Mesenchymal stem cell (in vitro differentiated cells and primary cell): Measurements from ENCODE around the gene CDH6.

Experiments
- DNase-seq: peaks from one replicate; pipeline ENCODE4 v3.0.0-alpha.2; 2013
- H2AFZ ChIP-seq: one replicate; pipeline ENCODE4 v1.6.1; 2013; ENCODE audit warnings: low read depth, mild to moderate bottlenecking, control low read depth, inconsistent platforms, low read length, moderate library complexity
- H2AK5ac ChIP-seq: 2 replicates; pipeline ENCODE4 v1.6.1; 2013; ENCODE audit warnings: low read length, moderate library complexity, mild to moderate bottlenecking, inconsistent platforms; ENCODE audit not compliant: severe bottlenecking
- H2BK120ac ChIP-seq: one replicate; pipeline ENCODE4 v1.6.1; 2013; ENCODE audit warnings: low read depth, mild to moderate bottlenecking, inconsistent platforms, low read length, moderate library complexity
- H2BK12ac ChIP-seq, 2 experiments: one replicate each; pipeline ENCODE4 v1.6.1; 2013; ENCODE audit warnings: inconsistent platforms in 2 of 2, low read length in 2 of 2, mild to moderate bottlenecking in 2 of 2, moderate library complexity in 2 of 2, control low read depth in 1 of 2
- H2BK15ac ChIP-seq: one replicate; pipeline ENCODE4 v1.6.1; 2013; ENCODE audit warnings: mild to moderate bottlenecking, low read depth, inconsistent platforms; ENCODE audit not compliant: poor library complexity, severe bottlenecking
- H2BK5ac ChIP-seq: 2 replicates; pipeline ENCODE4 v1.6.1; 2013; ENCODE audit warnings: low read depth, mild to moderate bottlenecking, low read length, control low read depth, inconsistent platforms; ENCODE audit not compliant: poor library complexity, severe bottlenecking
- H3K14ac ChIP-seq, 2 experiments: one replicate each; pipeline ENCODE4 v1.6.1; 2013; ENCODE audit warnings: inconsistent platforms in 2 of 2, low read length in 2 of 2, control low read depth in 1 of 2, mild to moderate bottlenecking in 1 of 2, moderate library complexity in 1 of 2
- H3K18ac ChIP-seq, 2 experiments: one replicate each; pipeline ENCODE4 v1.6.1; 2013; ENCODE audit warnings: inconsistent platforms in 2 of 2, low read length in 2 of 2, control low read depth in 1 of 2, low read depth in 1 of 2, mild to moderate bottlenecking in 1 of 2
- H3K23ac ChIP-seq, 2 experiments: one replicate each; pipeline ENCODE4 v1.6.1; 2013; ENCODE audit warnings: inconsistent platforms in 2 of 2, low read length in 2 of 2, mild to moderate bottlenecking in 2 of 2, moderate library complexity in 2 of 2, control low read depth in 1 of 2
- H3K27ac ChIP-seq: 2 replicates; pipeline ENCODE4 v1.5.1; 2013; ENCODE audit warnings: mild to moderate bottlenecking, moderate library complexity, low read length, control low read depth, inconsistent platforms; ENCODE audit not compliant: poor library complexity, severe bottlenecking
- H3K27me3 ChIP-seq, 2 experiments: 2 replicates each; pipeline versions ENCODE4 v1.6.1 to v1.7.0; 2013; ENCODE audit warnings: low read length in 2 of 2, mild to moderate bottlenecking in 2 of 2, moderate library complexity in 2 of 2, control low read depth in 1 of 2, inconsistent platforms in 1 of 2; ENCODE audit not compliant: control insufficient read depth in 1 of 2, insufficient read depth in 1 of 2
- H3K36me3 ChIP-seq, 2 experiments: 2 replicates each; pipeline versions ENCODE4 v1.6.1 to v1.7.0; 2013; ENCODE audit warnings: low read length in 2 of 2, control low read depth in 1 of 2, inconsistent platforms in 1 of 2, low read depth in 1 of 2, mild to moderate bottlenecking in 1 of 2; ENCODE audit not compliant: insufficient read depth in 2 of 2, control insufficient read depth in 1 of 2
- H3K4ac ChIP-seq, 2 experiments: one replicate each; pipeline ENCODE4 v1.6.1; 2013; ENCODE audit warnings: inconsistent platforms in 2 of 2, low read length in 2 of 2, mild to moderate bottlenecking in 2 of 2, moderate library complexity in 2 of 2, control low read depth in 1 of 2, low read depth in 1 of 2
- H3K4me1 ChIP-seq: 2 replicates; pipeline ENCODE4 v1.6.1; 2013; ENCODE audit warnings: low read depth, low read length, control low read depth; ENCODE audit not compliant: control insufficient read depth, insufficient read depth
- H3K4me2 ChIP-seq: 2 replicates; pipeline ENCODE4 v1.6.1; 2013; ENCODE audit warnings: low read length, mild to moderate bottlenecking, inconsistent platforms; ENCODE audit not compliant: poor library complexity, severe bottlenecking
- H3K4me3 ChIP-seq, 2 experiments: 2 replicates each; pipeline versions ENCODE4 v1.5.1 to v1.7.0; 2013; ENCODE audit warnings: low read length in 2 of 2, mild to moderate bottlenecking in 2 of 2, control low read depth in 1 of 2, low read depth in 1 of 2; ENCODE audit not compliant: insufficient read depth in 1 of 2
- H3K79me1 ChIP-seq: replicated peaks from 2 replicates; pipeline ENCODE4 v1.6.1; 2013; ENCODE audit warnings: mild to moderate bottlenecking, control low read depth, low read length, inconsistent platforms; ENCODE audit not compliant: poor library complexity, severe bottlenecking
- H3K9ac ChIP-seq: 2 replicates; pipeline ENCODE4 v1.7.0; 2013; ENCODE audit warnings: mild to moderate bottlenecking, low read length, moderate library complexity
- H3K9me3 ChIP-seq: 2 replicates; pipeline ENCODE4 v1.7.0; 2013; ENCODE audit warnings: mild to moderate bottlenecking, low read length; ENCODE audit not compliant: control insufficient read depth
- H4K8ac ChIP-seq: one replicate; pipeline ENCODE4 v1.6.1; 2013; ENCODE audit warnings: inconsistent platforms, mild to moderate bottlenecking, low read length, moderate library complexity
- H4K91ac ChIP-seq: one replicate; pipeline ENCODE4 v1.6.1; 2013; ENCODE audit warnings: mild to moderate bottlenecking, low read length, inconsistent platforms
- WGBS: methylation state at CpG from one replicate; pipeline ENCODE4 v1.1.7; 2013; ENCODE audit warnings: mixed read lengths; 5-methylcytosine and 5-hydroxymethylcytosine counted together

CDH6 gene

GRCh38 chr5:31362529-31362900, 169.0 kb downstream of the CDH6 start:
- Histone ChIP-seq H3K4me2 (no peak overlapping the region), H3K27ac (peak overlapping the region; percentile 56), H3K23ac (no peak overlapping the region), H3K9me3 (no peaks in the 10 kb centered on the region), H4K91ac (no peak overlapping the region), H3K36me3 (no peaks in the 10 kb centered on the region), H3K18ac (no peak overlapping the region), H3K4ac (no peak overlapping the region), H2AK5ac (no peak overlapping the region), H3K4me1 (peaks cover 12% of the 10 kb centered on the region), H2BK15ac (no peak overlapping the region), H3K14ac (no peak overlapping the region), H2BK5ac (no peak overlapping the region), H3K27me3 (no peaks in the 10 kb centered on the region), H3K4me3 (no peak overlapping the region), H3K9ac (no peak overlapping the region), H2BK12ac (no peak overlapping the region), H4K8ac (no peak overlapping the region), H3K79me1 (no peaks in the 10 kb centered on the region), H2AFZ (no peak overlapping the region), H2BK120ac (no peak overlapping the region)
- WGBS, result no CpG with 5 or more reads among the region's 1 CpG
- DNase-seq, result no peak

GRCh38 chr5:31362931-31363568, 169.6 kb downstream of the CDH6 start:
- Histone ChIP-seq H3K27me3 (no peaks in the 10 kb centered on the region), H3K27ac (peak overlapping the region; percentile 34), H3K4me1 (peaks cover 12% of the 10 kb centered on the region), H3K23ac (no peak overlapping the region), H2BK15ac (no peak overlapping the region), H4K91ac (no peak overlapping the region), H3K4me2 (no peak overlapping the region), H3K14ac (no peak overlapping the region), H2BK120ac (no peak overlapping the region), H3K4me3 (no peak overlapping the region), H2BK12ac (no peak overlapping the region), H3K9me3 (no peaks in the 10 kb centered on the region), H3K36me3 (no peaks in the 10 kb centered on the region), H3K9ac (no peak overlapping the region), H4K8ac (no peak overlapping the region), H2BK5ac (no peak overlapping the region), H3K18ac (no peak overlapping the region), H2AK5ac (no peak overlapping the region), H3K4ac (no peak overlapping the region), H3K79me1 (no peaks in the 10 kb centered on the region), H2AFZ (no peak overlapping the region)
- no peak for DNase-seq
- WGBS, result no CpG with 5 or more reads among the region's 3 CpGs

- peak overlapping the region; percentile 14 for H2BK5ac ChIP-seq
- no peak overlapping the region for H2BK15ac ChIP-seq
- H3K4me2 ChIP-seq, result no peak overlapping the region
- no peak overlapping the region for H3K23ac ChIP-seq
- H3K27ac ChIP-seq, result peak overlapping the region; percentile 98
- H3K27me3 ChIP-seq, result no peaks in the 10 kb centered on the region
- H3K4me1 ChIP-seq, result peaks cover 12% of the 10 kb centered on the region
- H4K91ac ChIP-seq, result no peak overlapping the region
- no peak overlapping the region for H4K8ac ChIP-seq
- no peaks in the 10 kb centered on the region for H3K36me3 ChIP-seq
- no peak overlapping the region for H2AK5ac ChIP-seq
- H3K4ac ChIP-seq, result no peak overlapping the region
- H3K79me1 ChIP-seq, result no peaks in the 10 kb centered on the region
- H3K9ac ChIP-seq, result no peak overlapping the region
- H3K9me3 ChIP-seq, result no peaks in the 10 kb centered on the region
- no peak overlapping the region for H2BK120ac ChIP-seq
- 98% methylated on average over 1 of the region's 2 CpGs for WGBS
- no peak overlapping the region for H3K18ac ChIP-seq
- no peak overlapping the region for H2AFZ ChIP-seq
- H2BK12ac ChIP-seq, result no peak overlapping the region
- no peak for DNase-seq
- H3K4me3 ChIP-seq, result no peak overlapping the region
- no peak overlapping the region for H3K14ac ChIP-seq
Observed at GRCh38 chr5:31364881-31365636, 171.6 kb downstream of the CDH6 start.

GRCh38 chr5:31365776-31366175, 172.3 kb downstream of the CDH6 start:
- no peak overlapping the region for H2AFZ ChIP-seq
- 85% methylated on average over 3 of the region's 3 CpGs for WGBS
- no peak overlapping the region for H2BK12ac ChIP-seq
- no peak overlapping the region for H3K4ac ChIP-seq
- H3K4me1 ChIP-seq, result peaks cover 12% of the 10 kb centered on the region
- DNase-seq, result no peak
- no peak overlapping the region for H3K4me2 ChIP-seq
- H2AK5ac ChIP-seq, result peak overlapping the region; percentile 76
- H3K23ac ChIP-seq, result no peak overlapping the region
- H3K79me1 ChIP-seq, result no peaks in the 10 kb centered on the region
- H3K9ac ChIP-seq, result no peak overlapping the region
- no peak overlapping the region for H4K8ac ChIP-seq
- no peaks in the 10 kb centered on the region for H3K9me3 ChIP-seq
- H3K14ac ChIP-seq, result no peak overlapping the region
- H2BK15ac ChIP-seq, result no peak overlapping the region
- peak overlapping the region; percentile 93 for H2BK5ac ChIP-seq
- H3K27ac ChIP-seq, result peak overlapping the region; percentile 92
- no peak overlapping the region for H4K91ac ChIP-seq
- no peak overlapping the region for H2BK120ac ChIP-seq
- no peak overlapping the region for H3K4me3 ChIP-seq
- no peak overlapping the region for H3K18ac ChIP-seq
- no peaks in the 10 kb centered on the region for H3K27me3 ChIP-seq
- no peaks in the 10 kb centered on the region for H3K36me3 ChIP-seq
